Activated effector memory CD4-positive, alpha-beta T cell treated with anti-CD3 and anti-CD28 coated beads, Interleukin-2, amount 50 U/mL, for 16 hours (primary cell): ENCODE data around the gene AP2S1.

Experiments used
- DNase-seq: peaks from one replicate; pipeline ENCODE4 v3.0.0-alpha.2; 2020

AP2S1 gene

DNA sequence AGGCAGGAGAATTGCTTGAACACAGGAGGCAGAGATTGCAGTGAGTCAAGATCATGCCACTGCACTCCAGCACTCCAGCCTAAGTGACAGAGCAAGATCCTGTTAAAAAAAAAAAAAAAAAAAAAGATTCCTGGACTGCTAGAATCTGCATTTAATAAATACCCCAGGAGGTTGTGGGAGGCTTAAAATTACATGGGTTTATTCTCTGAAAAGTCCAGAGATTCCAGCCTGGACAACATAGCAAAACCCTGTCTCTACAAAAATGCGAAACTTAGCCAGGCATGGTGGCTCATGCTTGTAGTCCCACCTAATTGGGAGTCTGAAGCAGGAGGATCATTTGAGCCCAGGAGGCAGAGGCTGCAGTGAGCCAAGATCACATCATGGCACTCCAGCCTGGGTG is 52.8 kb downstream of the AP2S1 start:
- DNase-seq: no peak

- DNase-seq: peak; percentile 65
Observed at GRCh38 chr19:46791944-46792343, 58.7 kb downstream of the AP2S1 start.

DNA sequence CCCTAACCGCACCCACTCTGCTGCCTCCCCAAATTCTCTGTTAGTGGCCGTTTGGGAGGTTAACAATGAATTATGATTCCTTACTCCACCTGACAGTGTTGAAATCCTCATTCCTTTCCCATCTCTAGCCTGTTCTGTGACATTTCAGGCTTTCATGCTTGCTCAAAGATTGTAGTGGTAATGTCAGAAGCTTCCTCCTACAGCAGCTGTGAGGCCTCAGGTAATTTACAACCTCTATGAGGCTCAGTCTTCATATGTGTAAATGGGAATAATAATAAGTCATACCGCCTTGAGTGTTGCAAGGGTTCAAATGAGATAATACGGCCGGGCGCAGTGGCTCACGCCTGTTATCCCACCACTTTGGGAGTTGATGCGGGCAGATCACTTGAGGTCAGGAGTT is 61.3 kb downstream of the AP2S1 start:
- DNase-seq: no peak

DNA sequence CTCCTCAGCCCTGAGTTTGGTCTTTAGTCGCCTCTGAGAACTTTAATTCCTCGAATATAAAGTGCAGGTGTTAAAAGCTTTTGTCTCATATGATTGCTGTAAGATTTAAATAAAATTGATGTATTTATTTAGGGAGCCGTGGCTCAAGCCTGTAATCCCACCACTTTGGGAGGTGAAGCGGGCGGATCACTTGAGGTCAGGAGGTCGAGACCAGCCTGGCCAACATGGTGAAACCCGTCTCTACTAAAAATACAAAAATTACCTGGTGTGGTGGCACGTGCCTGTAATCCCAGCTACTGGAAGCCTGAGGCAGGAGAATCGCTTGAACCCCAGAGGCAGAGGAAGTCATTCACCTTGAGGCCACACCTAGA is 61.7 kb downstream of the AP2S1 start:
- no peak for DNase-seq

- DNase-seq: peak; percentile 100
Observed at GRCh38 chr19:46788262-46788967, 62.2 kb downstream of the AP2S1 start, which contains the start of gene SLC1A5. TSS of gene SLC1A5 (minus strand) at chr19:46788594. CDS start at chr19:46787965, 629 bp downstream.
